GM12878 (cell line): Measurements from ENCODE around the gene TCF20. TPM values are rescaled to one million over a fixed set of nuclear protein-coding genes. Genes with fewer than 3 reads are reported as not detected.

Experiments used
- ATAC-seq: fragments of 200-7000 bp; cut with Tn5 transposase; 3 replicates; pipeline ENCODE4 v1.9.1; 2020; ENCODE audit warnings: mild to moderate bottlenecking, moderate library complexity
- BruUV-seq: library from RNA; stranded (reverse); fragments of 400-500 nt; replicated peaks from 2 replicates; lab custom pipeline; 2021; lab: Mats Ljungman, UMichigan
- CTCF ChIA-PET: fragments of 300-600 bp; sonication (Branson Sonifier 250); formaldehyde crosslinking; extraction: SDS; loops from one replicate; lab custom pipeline; 2021; ENCODE audit warnings: inconsistent platforms; lab: Yijun Ruan, JAX
- POLR2A ChIA-PET: fragments of 350-600 bp; formaldehyde crosslinking; extraction: SDS; loops from one replicate; lab custom pipeline; 2021; ENCODE audit warnings: inconsistent platforms; lab: Charles Lee
- RAD21 ChIA-PET: fragments of 300-600 bp; sonication (Branson Sonifier 250); formaldehyde crosslinking; loops from one replicate; lab custom pipeline; 2023; ENCODE audit warnings: antibody characterized with exemption; ENCODE audit not compliant: unreplicated experiment; lab: Charles Lee
- SMC1A ChIA-PET: fragments of 300-600 bp; sonication (Branson Sonifier 250); formaldehyde crosslinking; loops from one replicate; lab custom pipeline; 2023; ENCODE audit not compliant: unreplicated experiment, uncharacterized antibody; lab: Charles Lee
- DNase-seq: peaks from one replicate; pipeline ENCODE4 v3.0.0-alpha.2; 2011; ENCODE audit warnings: low read depth, low spot score
- FAIRE-seq: peaks from 3 replicates; lab custom pipeline; 2011; peaks lifted over from hg19 to GRCh38; lab: Jason Lieb, UNC
- H2AFZ ChIP-seq: 2 replicates; pipeline ENCODE4 v1.6.0; 2011; ENCODE audit warnings: low read depth, low read length, control low read depth; ENCODE audit not compliant: control insufficient read depth
- H3K27ac ChIP-seq: 2 replicates; pipeline ENCODE4 v1.5.1; 2011; ENCODE audit warnings: control low read depth; ENCODE audit not compliant: control insufficient read depth, insufficient read depth
- H3K27me3 ChIP-seq, 2 experiments: replicated peaks in 1 of 2; 2 replicates each; pipeline versions ENCODE4 v1.6.0 to v1.6.1; 2011; ENCODE audit warnings: low read length in 1 of 2; ENCODE audit not compliant: control insufficient read depth in 2 of 2, insufficient read depth in 2 of 2
- H3K36me3 ChIP-seq, 2 experiments: 2 replicates each; pipeline ENCODE4 v1.5.1; 2011; ENCODE audit warnings: low read length in 1 of 2; ENCODE audit not compliant: control insufficient read depth in 2 of 2, insufficient read depth in 2 of 2
- H3K4me1 ChIP-seq: 2 replicates; pipeline ENCODE4 v1.6.1; 2011; ENCODE audit warnings: mild to moderate bottlenecking, low read length, moderate library complexity, mixed read lengths; ENCODE audit not compliant: control insufficient read depth, insufficient read depth
- H3K4me2 ChIP-seq: 2 replicates; pipeline ENCODE4 v1.6.0; 2011; ENCODE audit warnings: control low read depth; ENCODE audit not compliant: control insufficient read depth, insufficient read depth
- H3K4me3 ChIP-seq: fragments of 200-600 bp; sonication (generic); 2 replicates; pipeline ENCODE4 v1.5.1; 2016
- H3K79me2 ChIP-seq: 2 replicates; pipeline ENCODE4 v1.6.0; 2011; ENCODE audit warnings: low read length; ENCODE audit not compliant: control insufficient read depth, insufficient read depth
- H3K9ac ChIP-seq: 2 replicates; pipeline ENCODE4 v1.8.0; 2011; ENCODE audit warnings: low read length, control low read depth, mixed read lengths; ENCODE audit not compliant: control insufficient read depth, insufficient read depth
- H3K9me3 ChIP-seq: replicated peaks from 3 replicates; pipeline ENCODE4 v1.5.1; 2011; ENCODE audit warnings: mild to moderate bottlenecking, low read length; ENCODE audit not compliant: control insufficient read depth, insufficient read depth
- H4K20me1 ChIP-seq: 2 replicates; pipeline ENCODE4 v1.6.0; 2011; ENCODE audit not compliant: control insufficient read depth, insufficient read depth
- BHLHE40 ChIP-seq, 2 experiments: fragments of 450-650 bp in 1 of 2; IDR thresholded peaks; 2 replicates each; pipeline ENCODE4 v1.6.1; 2011 to 2017; ENCODE audit warnings: low read depth in 2 of 2, borderline replicate concordance in 1 of 2, improper control_type of control experiment in 1 of 2, low read length in 1 of 2, mild to moderate bottlenecking in 1 of 2
- CBFB ChIP-seq: IDR thresholded peaks from 2 replicates; pipeline ENCODE4 v1.6.1; 2016; ENCODE audit warnings: antibody characterized with exemption, low read depth
- IKZF1 ChIP-seq: fragments of 450-650 bp; conservative IDR thresholded peaks from 2 replicates; pipeline ENCODE4 v1.6.1; 2017; ENCODE audit warnings: antibody characterized with exemption, mild to moderate bottlenecking
- IKZF2 ChIP-seq, 2 experiments: fragments of 450-650 bp; IDR thresholded peaks; 2 replicates each; pipeline ENCODE4 v1.6.1; 2017; ENCODE audit warnings: mild to moderate bottlenecking in 2 of 2, moderate library complexity in 2 of 2
- NR2F1 ChIP-seq: fragments of 450-650 bp; conservative IDR thresholded peaks from 2 replicates; pipeline ENCODE4 v1.6.1; 2017; ENCODE audit warnings: mild to moderate bottlenecking
- POLR2A ChIP-seq: IDR thresholded peaks from 2 replicates; pipeline ENCODE4 v1.6.1; 2011; ENCODE audit warnings: low read depth, mild to moderate bottlenecking, low read length
- RAD21 ChIP-seq: IDR thresholded peaks from 2 replicates; pipeline ENCODE4 v1.6.1; 2011; ENCODE audit warnings: mild to moderate bottlenecking, low read depth, low read length, moderate library complexity; ENCODE audit not compliant: insufficient read depth
- SMC3 ChIP-seq: IDR thresholded peaks from 2 replicates; pipeline ENCODE4 v1.6.1; 2011; ENCODE audit warnings: low read length, improper control_type of control experiment, borderline replicate concordance
- SP1 ChIP-seq: IDR thresholded peaks from one replicate; pipeline ENCODE4 v1.6.1; 2011; ENCODE audit warnings: low read depth, low read length
- WGBS: methylation state at CpG from one replicate; pipeline ENCODE4 v1.1.6; 2016; ENCODE audit warnings: low lambda C conversion rate; ENCODE audit not compliant: insufficient replicate concordance, insufficient coverage; ENCODE audit errors: missing lambda C conversion rate; 5-methylcytosine and 5-hydroxymethylcytosine counted together
- in situ Hi-C: fragments of 300-500 bp; cut with MboI; formaldehyde crosslinking; loops from 9 replicates; pipeline ENCODE4 v1.14.3; 2018; ENCODE audit warnings: mixed read lengths
- intact Hi-C: fragments of 100-400 bp; cut with micrococcal nuclease; formaldehyde crosslinking; loops from one replicate; pipeline ENCODE4 v1.14.2; 2022; ENCODE audit not compliant: unreplicated experiment
- polyA plus RNA-seq, 11 experiments: library from polyadenylated mRNA; depleted of rRNA in 4 of 11; unstranded in 6 of 11; stranded (reverse) in 5 of 11; fragments of >200 nt; fragmentation: Nextera tagmentation in 4 of 11; fragmentation: Illumina TruSeq in 1 of 11; extraction: Ambion mirVana in 4 of 11; extraction: Trizol in 1 of 11; gene quantifications; 1 replicate in 1 of 11; 2 replicates in 10 of 11; pipeline versions ENCODE4 v1.2.1 to v1.2.3, GENCODE V29; 2011 to 2016; ENCODE audit warnings: inconsistent platforms in 2 of 11, missing spikeins in 2 of 11, low read depth in 1 of 11
- total RNA-seq, 4 experiments: library from RNA; depleted of rRNA in 3 of 4; stranded (reverse); fragments of >200 nt in 3 of 4; fragmentation: Illumina TruSeq in 1 of 4; extraction: Trizol in 1 of 4; gene quantifications; 2 replicates each; pipeline versions ENCODE4 v1.2.1 to v1.2.3, GENCODE V29; 2013 to 2021
- TF ChIP-seq, protein P1 (sequence below), 3 experiments: IDR thresholded peaks in 2 of 3; conservative IDR thresholded peaks in 1 of 3; 2 replicates each; pipeline ENCODE4 v1.5.1; 2011; ENCODE audit warnings: low read depth in 3 of 3, low read length in 3 of 3, mild to moderate bottlenecking in 3 of 3, control low read depth in 2 of 3, moderate library complexity in 2 of 3, inconsistent platforms in 1 of 3, mixed read lengths in 1 of 3; ENCODE audit not compliant: control insufficient read depth in 2 of 3, insufficient read depth in 1 of 3; ENCODE audit errors: extremely low read depth in 1 of 3

The TCF20 gene
- total and polyA plus RNA-seq, 10 of the 15 experiments (the other 5 are each of a cell fraction or from before 2014, with no cell fraction given), result 0.64 to 52.9 (median 22.6) TPM

- no peak overlapping the region for H3K4me3 ChIP-seq
- H3K79me2 ChIP-seq, result no peaks in the 10 kb centered on the region
- no peak for FAIRE-seq
- SMC1A ChIA-PET, result interaction anchor here (0.6 to 1.9 kb wide), 4 partner anchors 36 to 144 kb away, joined by 3 to 12 read pairs (median 4); no protein-coding TSS in a partner anchor
- H2AFZ ChIP-seq, result no peak overlapping the region
- H3K9me3 ChIP-seq, result no peaks in the 10 kb centered on the region
- no peak overlapping the region for H3K4me2 ChIP-seq
- POLR2A ChIA-PET, result interaction anchor here (0.6 kb wide), 1 partner anchor 376 kb away, joined by 3 read pairs; no protein-coding TSS in a partner anchor
- peak; percentile 67 for ATAC-seq
- H3K27ac ChIP-seq, result no peak overlapping the region
- RAD21 ChIA-PET, result interaction anchor here (0.7 to 3.6 kb wide), 5 partner anchors 9 to 141 kb away, joined by 3 to 19 read pairs (median 4); no protein-coding TSS in a partner anchor
- in situ Hi-C loops, result no loop called here
- H3K36me3 ChIP-seq, result no peaks in the 10 kb centered on the region
- H3K4me1 ChIP-seq, result peaks cover 4% of the 10 kb centered on the region
- BruUV-seq, result no TSS peak
- no peaks in the 10 kb centered on the region for H4K20me1 ChIP-seq
- intact Hi-C loops, result no loop called here
- CTCF ChIA-PET, result interaction anchor here (0.9 to 2.2 kb wide), 4 partner anchors 32 to 122 kb away, joined by 3 to 12 read pairs (median 5); no protein-coding TSS in a partner anchor
- DNase-seq, result no peak
- TF ChIP-seq RAD21 (peak; percentile 57), SP1 (no peak), POLR2A (no peak), IKZF2 (IDR thresholded peaks at IDR 0.05) (peak in 1 of 2 experiments; percentile 24; a peak in 1 of 4 replicates), BHLHE40 (IDR thresholded peaks at IDR 0.05; ENCODE audit: borderline replicate concordance in 1 of 2, low read depth in 2 of 2, low read length in 1 of 2) (peak in 1 of 2 experiments; percentile 16; a peak in 1 of 4 replicates), SMC3 (peak; percentile 38; the same call in 1 of the 2 replicates), CBFB (no peak), IKZF1 (peak; percentile 50), NR2F1 (peak; percentile 45; the same call in 1 of the 2 replicates)
- TF ChIP-seq, protein P1, sequence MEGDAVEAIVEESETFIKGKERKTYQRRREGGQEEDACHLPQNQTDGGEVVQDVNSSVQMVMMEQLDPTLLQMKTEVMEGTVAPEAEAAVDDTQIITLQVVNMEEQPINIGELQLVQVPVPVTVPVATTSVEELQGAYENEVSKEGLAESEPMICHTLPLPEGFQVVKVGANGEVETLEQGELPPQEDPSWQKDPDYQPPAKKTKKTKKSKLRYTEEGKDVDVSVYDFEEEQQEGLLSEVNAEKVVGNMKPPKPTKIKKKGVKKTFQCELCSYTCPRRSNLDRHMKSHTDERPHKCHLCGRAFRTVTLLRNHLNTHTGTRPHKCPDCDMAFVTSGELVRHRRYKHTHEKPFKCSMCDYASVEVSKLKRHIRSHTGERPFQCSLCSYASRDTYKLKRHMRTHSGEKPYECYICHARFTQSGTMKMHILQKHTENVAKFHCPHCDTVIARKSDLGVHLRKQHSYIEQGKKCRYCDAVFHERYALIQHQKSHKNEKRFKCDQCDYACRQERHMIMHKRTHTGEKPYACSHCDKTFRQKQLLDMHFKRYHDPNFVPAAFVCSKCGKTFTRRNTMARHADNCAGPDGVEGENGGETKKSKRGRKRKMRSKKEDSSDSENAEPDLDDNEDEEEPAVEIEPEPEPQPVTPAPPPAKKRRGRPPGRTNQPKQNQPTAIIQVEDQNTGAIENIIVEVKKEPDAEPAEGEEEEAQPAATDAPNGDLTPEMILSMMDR (IDR thresholded peaks at IDR 0.05 in 2 of 3, conservative IDR thresholded peaks at IDR 0.05 in 1 of 3; ENCODE audit: control insufficient read depth in 2 of 3, extremely low read depth in 1 of 3, insufficient read depth in 1 of 3, low read depth in 3 of 3, low read length in 3 of 3), result peak; percentile 33 to 47 (median 35); a peak in 4 of 6 replicates
- no peaks in the 10 kb centered on the region; a peak in 1 of 4 replicates for H3K27me3 ChIP-seq
- 56% methylated on average over 32 of the region's 33 CpGs for WGBS
- H3K9ac ChIP-seq, result no peak overlapping the region
Measured at GRCh38 chr22:42313804-42314581, 43.5 kb upstream of the TCF20 start.
